Astrocyte (in vitro differentiated cells and primary cell): ENCODE results near the gene SLC43A2.

Experiments used
- CTCF ChIP-seq: IDR thresholded peaks from 2 replicates; pipeline ENCODE4 v1.5.1; 2011; ENCODE audit warnings: low read depth, mild to moderate bottlenecking, inconsistent platforms, low read length, moderate library complexity; ENCODE audit not compliant: insufficient read depth
- EZH2 ChIP-seq: IDR thresholded peaks from 2 replicates; pipeline ENCODE4 v1.6.1; 2012; ENCODE audit warnings: mild to moderate bottlenecking, low read length, inconsistent platforms; ENCODE audit not compliant: insufficient read depth

- TF ChIP-seq CTCF (no peak), EZH2 (no peak)
Observed at GRCh38 chr17:1565877-1566276, 62.8 kb downstream of the SLC43A2 start.
